HepG2 (cell line): ENCODE data around the gene RTN4RL2.

Experiments used
- ADNP ChIP-seq: sonication (generic); formaldehyde crosslinking; IDR thresholded peaks from 2 replicates; pipeline ENCODE4 v1.4.0; 2020; ENCODE audit warnings: missing genetic modification reagents
- MLLT10 ChIP-seq: sonication (generic); formaldehyde crosslinking; IDR thresholded peaks from 2 replicates; pipeline ENCODE4 v1.4.0; 2020; ENCODE audit warnings: missing genetic modification reagents
- PBX2 ChIP-seq: IDR thresholded peaks from 2 replicates; pipeline ENCODE4 v1.6.1; 2016; ENCODE audit warnings: control low read depth
- POLR2A ChIP-seq, 2 experiments: IDR thresholded peaks; 2 replicates each; pipeline ENCODE4 v1.6.1; 2011; ENCODE audit warnings: low read depth in 2 of 2, low read length in 2 of 2, mild to moderate bottlenecking in 1 of 2, moderate library complexity in 1 of 2; ENCODE audit not compliant: insufficient read depth in 1 of 2
- ZBTB2 ChIP-seq: sonication (generic); formaldehyde crosslinking; IDR thresholded peaks from 2 replicates; pipeline ENCODE4 v1.8.0; 2022; ENCODE audit warnings: low read depth, missing genetic modification reagents
- ZGPAT ChIP-seq: IDR thresholded peaks from 2 replicates; pipeline ENCODE4 v1.6.1; 2016; ENCODE audit warnings: mild to moderate bottlenecking
- ZNF138 ChIP-seq: sonication (generic); formaldehyde crosslinking; IDR thresholded peaks from 2 replicates; pipeline ENCODE4 v1.5.0; 2020; ENCODE audit warnings: mild to moderate bottlenecking, low read depth, missing genetic modification reagents
- ZNF17 ChIP-seq: sonication (generic); formaldehyde crosslinking; IDR thresholded peaks from 2 replicates; pipeline ENCODE4 v1.5.0; 2020; ENCODE audit warnings: mild to moderate bottlenecking, missing genetic modification reagents
- ZNF770 ChIP-seq: sonication (generic); formaldehyde crosslinking; IDR thresholded peaks from 2 replicates; pipeline ENCODE4 v1.5.0; 2020; ENCODE audit warnings: mild to moderate bottlenecking, missing genetic modification reagents

GRCh38 chr11:57521116-57521515 lies 60.8 kb downstream of the RTN4RL2 start:
- TF ChIP-seq ZNF138 (CRISPR knock-in tag) (no peak), ADNP (CRISPR knock-in tag) (no peak), ZNF770 (CRISPR knock-in tag) (no peak), MLLT10 (CRISPR knock-in tag) (no peak), POLR2A (IDR thresholded peaks at IDR 0.05; ENCODE audit: insufficient read depth in 1 of 2, low read depth in 2 of 2, low read length in 2 of 2) (no peak), ZGPAT (CRISPR knock-in tag) (no peak), ZNF17 (CRISPR knock-in tag) (no peak), ZBTB2 (no peak), PBX2 (no peak)
